Thoracic aorta (tissue), 2 donors: Measurements from ENCODE around the gene PLBD1. TPM values are rescaled to one million over a fixed set of nuclear protein-coding genes. Genes with fewer than 3 reads are reported as not detected.

Source experiments
- total RNA-seq, 2 donors: library from RNA; depleted of rRNA; stranded (reverse); fragments of >200 nt; gene quantifications; one replicate each; pipeline versions ENCODE4 v1.1.0 to v1.2.3, GENCODE V29; 2016

PLBD1 gene
- total RNA-seq, 2 donors from 2014 or later = 7.0 to 12.8 TPM

Other genes starting within 250 kb of the PLBD1 start
- 10 to 100 TPM; 41.0 to 41.7 TPM for gene ATF7IP, start 202.2 kb downstream of the PLBD1 start, total RNA-seq
- under 1 TPM in 1 of 2 donors, not detected in 1; 0.14 TPM for gene GUCY2C, start 128.7 kb upstream of the PLBD1 start, total RNA-seq
- 10 to 100 TPM; 10.0 to 17.6 TPM for gene WBP11, start 235.6 kb upstream of the PLBD1 start, total RNA-seq
- under 1 TPM in 1 of 2 donors, not detected in 1; 0.27 TPM for gene C12orf60, start 235.8 kb upstream of the PLBD1 start, total RNA-seq
- gene SMCO3, start 246.3 kb upstream of the PLBD1 start, total RNA-seq = under 1 TPM; 0.27 to 0.49 TPM